Stimulated activated CD4-positive, alpha-beta T cell treated with anti-CD3 and anti-CD28 coated beads, Interleukin-2, amount 100 ng/mL, for 24 hours (primary cell): ENCODE results near the gene OGA.

Source experiments
- DNase-seq, 2 donors: peaks; one replicate each; pipeline ENCODE4 v3.0.0-alpha.2; 2020

OGA gene

GRCh38 chr10:101758858-101759257, 59.4 kb downstream of the OGA start:
- DNase-seq = no peak

GRCh38 chr10:101752241-101752640, 66.0 kb downstream of the OGA start:
- DNase-seq = no peak

GRCh38 chr10:101749047-101750016, 68.9 kb downstream of the OGA start:
- DNase-seq = no peak

GRCh38 chr10:101748496-101748895, 69.7 kb downstream of the OGA start:
- DNase-seq = no peak

- no peak for DNase-seq
These were observed 73.1 kb downstream of the OGA start for GRCh38 chr10:101745074-101745696.

- DNase-seq = no peak
These were observed 74.0 kb downstream of the OGA start for GRCh38 chr10:101744267-101744666.

DNA sequence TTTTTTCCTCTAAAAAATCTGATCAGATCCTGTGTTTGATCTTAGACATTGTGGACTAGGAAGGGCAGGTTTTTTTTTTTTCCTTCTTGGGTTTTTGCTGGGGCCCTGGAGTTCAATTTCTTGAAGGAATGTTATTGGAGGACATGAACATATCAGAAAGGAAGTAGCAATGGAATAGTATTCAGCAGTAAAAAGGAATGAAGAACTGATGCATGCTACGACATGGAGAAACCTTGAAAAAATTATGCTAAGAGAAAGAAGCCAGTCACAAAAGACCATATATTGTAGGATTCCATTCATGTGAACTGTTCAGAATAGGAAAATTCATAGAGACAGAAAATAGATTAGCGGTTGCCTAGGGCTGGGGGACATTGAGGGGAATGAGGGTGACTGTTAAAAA, 76.3 kb downstream of the OGA start:
- no peak for DNase-seq

- DNase-seq = no peak
These were observed 81.6 kb downstream of the OGA start for GRCh38 chr10:101736666-101737065.
